ENCODE data around the gene SLC25A36. TPM values are rescaled to one million over a fixed set of nuclear protein-coding genes. Genes with fewer than 3 reads are reported as not detected.

Gene SLC25A36
- total and polyA plus RNA-seq, 4 donors, result 1.5 to 20.5 (median 5.4) TPM

DNA sequence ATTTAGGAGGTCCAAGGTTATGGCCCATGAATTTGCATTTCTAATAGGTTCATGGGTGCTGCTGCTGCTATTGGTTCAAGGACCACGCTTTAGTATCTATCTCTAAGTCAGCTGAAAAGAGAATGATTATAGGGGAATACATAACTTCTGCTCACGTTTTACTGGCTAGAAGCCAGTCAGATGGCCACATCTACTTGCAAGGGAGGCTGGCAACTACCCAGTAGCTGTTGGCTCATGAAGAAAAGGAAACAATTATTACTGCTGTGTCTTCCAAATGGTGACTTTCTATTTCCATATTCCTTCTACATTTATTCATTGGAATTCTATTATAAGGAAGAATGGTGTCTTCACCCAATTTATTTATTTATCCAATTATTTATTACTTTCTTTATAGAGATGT lies 54.2 kb downstream of the SLC25A36 start:
- Histone ChIP-seq H3K4me1 (ENCODE audit: control insufficient read depth in 4 of 4, insufficient read depth in 4 of 4, low read length in 3 of 4) (no peaks in the 10 kb centered on the region), H3K36me3 (ENCODE audit: control insufficient read depth in 4 of 4, insufficient read depth in 3 of 4, low read depth in 1 of 4, low read length in 3 of 4) (no peaks in the 10 kb centered on the region), H3K4me3 (ENCODE audit: low read depth in 1 of 3, low read length in 3 of 3) (no peak overlapping the region), H3K9me3 (ENCODE audit: control insufficient read depth in 4 of 4, low read length in 3 of 4) (no peaks in the 10 kb centered on the region), H3K27me3 (ENCODE audit: control insufficient read depth in 4 of 4, insufficient read depth in 4 of 4, low read length in 3 of 4) (peaks cover 0 to 2% (median under 1%) of the 10 kb centered on the region in 4 donors), H3K9ac (ENCODE audit: low read depth in 1 of 2, low read length in 2 of 2) (no peak overlapping the region), H3K27ac (ENCODE audit: low read depth in 1 of 2, low read length in 2 of 2) (no peak overlapping the region)
- DNase-seq (ENCODE audit: low spot score), result no peak
- 58% methylated on average over 2 of the region's 2 CpGs for WGBS
- TF ChIP-seq EGR1 (IDR thresholded peaks at IDR 0.05; ENCODE audit: low read depth in 2 of 2) (no peak), TAF1 (conservative IDR thresholded peaks at IDR 0.05) (no peak), JUND (IDR thresholded peaks at IDR 0.05) (no peak), HNF4G (IDR thresholded peaks at IDR 0.05) (no peak), RXRA (IDR thresholded peaks at IDR 0.05) (no peak), YY1 (IDR thresholded peaks at IDR 0.05) (no peak), FOXA2 (IDR thresholded peaks at IDR 0.05) (no peak), NR2F2 (IDR thresholded peaks at IDR 0.05) (no peak), GABPA (IDR thresholded peaks at IDR 0.05 in 1 of 2, conservative IDR thresholded peaks at IDR 0.05 in 1 of 2) (no peak)
- TF ChIP-seq, protein P1, sequence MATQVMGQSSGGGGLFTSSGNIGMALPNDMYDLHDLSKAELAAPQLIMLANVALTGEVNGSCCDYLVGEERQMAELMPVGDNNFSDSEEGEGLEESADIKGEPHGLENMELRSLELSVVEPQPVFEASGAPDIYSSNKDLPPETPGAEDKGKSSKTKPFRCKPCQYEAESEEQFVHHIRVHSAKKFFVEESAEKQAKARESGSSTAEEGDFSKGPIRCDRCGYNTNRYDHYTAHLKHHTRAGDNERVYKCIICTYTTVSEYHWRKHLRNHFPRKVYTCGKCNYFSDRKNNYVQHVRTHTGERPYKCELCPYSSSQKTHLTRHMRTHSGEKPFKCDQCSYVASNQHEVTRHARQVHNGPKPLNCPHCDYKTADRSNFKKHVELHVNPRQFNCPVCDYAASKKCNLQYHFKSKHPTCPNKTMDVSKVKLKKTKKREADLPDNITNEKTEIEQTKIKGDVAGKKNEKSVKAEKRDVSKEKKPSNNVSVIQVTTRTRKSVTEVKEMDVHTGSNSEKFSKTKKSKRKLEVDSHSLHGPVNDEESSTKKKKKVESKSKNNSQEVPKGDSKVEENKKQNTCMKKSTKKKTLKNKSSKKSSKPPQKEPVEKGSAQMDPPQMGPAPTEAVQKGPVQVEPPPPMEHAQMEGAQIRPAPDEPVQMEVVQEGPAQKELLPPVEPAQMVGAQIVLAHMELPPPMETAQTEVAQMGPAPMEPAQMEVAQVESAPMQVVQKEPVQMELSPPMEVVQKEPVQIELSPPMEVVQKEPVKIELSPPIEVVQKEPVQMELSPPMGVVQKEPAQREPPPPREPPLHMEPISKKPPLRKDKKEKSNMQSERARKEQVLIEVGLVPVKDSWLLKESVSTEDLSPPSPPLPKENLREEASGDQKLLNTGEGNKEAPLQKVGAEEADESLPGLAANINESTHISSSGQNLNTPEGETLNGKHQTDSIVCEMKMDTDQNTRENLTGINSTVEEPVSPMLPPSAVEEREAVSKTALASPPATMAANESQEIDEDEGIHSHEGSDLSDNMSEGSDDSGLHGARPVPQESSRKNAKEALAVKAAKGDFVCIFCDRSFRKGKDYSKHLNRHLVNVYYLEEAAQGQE (IDR thresholded peaks at IDR 0.05), result no peak
- TF ChIP-seq, protein P2, sequence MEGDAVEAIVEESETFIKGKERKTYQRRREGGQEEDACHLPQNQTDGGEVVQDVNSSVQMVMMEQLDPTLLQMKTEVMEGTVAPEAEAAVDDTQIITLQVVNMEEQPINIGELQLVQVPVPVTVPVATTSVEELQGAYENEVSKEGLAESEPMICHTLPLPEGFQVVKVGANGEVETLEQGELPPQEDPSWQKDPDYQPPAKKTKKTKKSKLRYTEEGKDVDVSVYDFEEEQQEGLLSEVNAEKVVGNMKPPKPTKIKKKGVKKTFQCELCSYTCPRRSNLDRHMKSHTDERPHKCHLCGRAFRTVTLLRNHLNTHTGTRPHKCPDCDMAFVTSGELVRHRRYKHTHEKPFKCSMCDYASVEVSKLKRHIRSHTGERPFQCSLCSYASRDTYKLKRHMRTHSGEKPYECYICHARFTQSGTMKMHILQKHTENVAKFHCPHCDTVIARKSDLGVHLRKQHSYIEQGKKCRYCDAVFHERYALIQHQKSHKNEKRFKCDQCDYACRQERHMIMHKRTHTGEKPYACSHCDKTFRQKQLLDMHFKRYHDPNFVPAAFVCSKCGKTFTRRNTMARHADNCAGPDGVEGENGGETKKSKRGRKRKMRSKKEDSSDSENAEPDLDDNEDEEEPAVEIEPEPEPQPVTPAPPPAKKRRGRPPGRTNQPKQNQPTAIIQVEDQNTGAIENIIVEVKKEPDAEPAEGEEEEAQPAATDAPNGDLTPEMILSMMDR (IDR thresholded peaks at IDR 0.05; ENCODE audit: low read depth, low read length, missing input control), result no peak
- TF ChIP-seq, protein P3, sequence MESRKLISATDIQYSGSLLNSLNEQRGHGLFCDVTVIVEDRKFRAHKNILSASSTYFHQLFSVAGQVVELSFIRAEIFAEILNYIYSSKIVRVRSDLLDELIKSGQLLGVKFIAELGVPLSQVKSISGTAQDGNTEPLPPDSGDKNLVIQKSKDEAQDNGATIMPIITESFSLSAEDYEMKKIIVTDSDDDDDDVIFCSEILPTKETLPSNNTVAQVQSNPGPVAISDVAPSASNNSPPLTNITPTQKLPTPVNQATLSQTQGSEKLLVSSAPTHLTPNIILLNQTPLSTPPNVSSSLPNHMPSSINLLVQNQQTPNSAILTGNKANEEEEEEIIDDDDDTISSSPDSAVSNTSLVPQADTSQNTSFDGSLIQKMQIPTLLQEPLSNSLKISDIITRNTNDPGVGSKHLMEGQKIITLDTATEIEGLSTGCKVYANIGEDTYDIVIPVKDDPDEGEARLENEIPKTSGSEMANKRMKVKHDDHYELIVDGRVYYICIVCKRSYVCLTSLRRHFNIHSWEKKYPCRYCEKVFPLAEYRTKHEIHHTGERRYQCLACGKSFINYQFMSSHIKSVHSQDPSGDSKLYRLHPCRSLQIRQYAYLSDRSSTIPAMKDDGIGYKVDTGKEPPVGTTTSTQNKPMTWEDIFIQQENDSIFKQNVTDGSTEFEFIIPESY (IDR thresholded peaks at IDR 0.05), result no peak

DNA sequence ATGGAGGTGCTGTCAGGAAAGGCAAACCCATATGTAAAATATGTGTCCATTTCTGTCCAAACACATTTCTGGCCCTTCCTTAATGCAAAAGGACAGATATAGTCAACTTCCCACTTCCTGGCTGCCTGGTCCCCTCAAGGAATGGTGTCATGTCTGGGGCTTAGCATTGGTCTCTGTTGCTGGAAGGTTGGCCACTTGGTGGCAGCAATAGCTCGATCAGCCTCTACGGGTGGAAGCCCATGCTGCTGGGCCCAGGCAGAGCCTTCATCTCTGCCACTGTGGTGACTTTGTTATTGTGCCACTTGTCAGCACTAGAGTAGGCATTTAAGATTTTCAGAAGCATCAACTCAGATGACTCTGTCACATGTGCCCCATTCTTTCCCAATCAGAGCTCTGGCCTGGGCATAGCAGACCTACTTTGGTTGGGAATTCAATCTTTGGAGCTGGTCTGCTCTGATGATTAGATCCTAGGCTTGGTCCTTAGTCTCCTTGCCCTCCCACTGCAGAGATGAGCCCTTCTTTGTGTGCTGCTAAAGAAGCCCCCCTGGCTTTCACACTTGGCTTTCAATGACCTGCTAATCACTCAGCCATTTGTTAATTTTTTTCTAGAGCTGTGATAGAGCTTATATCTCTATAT lies 58.5 kb downstream of the SLC25A36 start:
- H3K36me3 ChIP-seq (ENCODE audit: control insufficient read depth in 4 of 4, insufficient read depth in 3 of 4, low read depth in 1 of 4, low read length in 3 of 4), result no peaks in the 10 kb centered on the region
- H3K9me3 ChIP-seq (ENCODE audit: control insufficient read depth in 4 of 4, low read length in 3 of 4), result no peaks in the 10 kb centered on the region
- TF ChIP-seq, protein P2 (IDR thresholded peaks at IDR 0.05; ENCODE audit: low read depth, low read length, missing input control), result peak; percentile 60
- no peak for TF ChIP-seq NR2F2 (IDR thresholded peaks at IDR 0.05)
- no peak for TF ChIP-seq HNF4A (conservative IDR thresholded peaks at IDR 0.05)
- TF ChIP-seq, protein P4, sequence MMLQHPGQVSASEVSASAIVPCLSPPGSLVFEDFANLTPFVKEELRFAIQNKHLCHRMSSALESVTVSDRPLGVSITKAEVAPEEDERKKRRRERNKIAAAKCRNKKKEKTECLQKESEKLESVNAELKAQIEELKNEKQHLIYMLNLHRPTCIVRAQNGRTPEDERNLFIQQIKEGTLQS (IDR thresholded peaks at IDR 0.05), result no peak
- TF ChIP-seq, protein P1 (IDR thresholded peaks at IDR 0.05), result no peak
- no peak for TF ChIP-seq GABPA (IDR thresholded peaks at IDR 0.05 in 1 of 2, conservative IDR thresholded peaks at IDR 0.05 in 1 of 2)
- no peak for TF ChIP-seq TAF1 (conservative IDR thresholded peaks at IDR 0.05)
- TF ChIP-seq SP1 (IDR thresholded peaks at IDR 0.05), result no peak
- TF ChIP-seq RAD21 (IDR thresholded peaks at IDR 0.05), result peak; percentile 82 to 89
- TF ChIP-seq FOXA1 (IDR thresholded peaks at IDR 0.05), result no peak
- no peak for TF ChIP-seq EGR1 (IDR thresholded peaks at IDR 0.05; ENCODE audit: low read depth in 2 of 2)
- 17% methylated on average over 2 of the region's 2 CpGs for WGBS
- no peak overlapping the region for H3K27ac ChIP-seq (ENCODE audit: low read depth in 1 of 2, low read length in 2 of 2)
- peaks cover 0 to 6% (median 1%) of the 10 kb centered on the region in 4 donors for H3K27me3 ChIP-seq (ENCODE audit: control insufficient read depth in 4 of 4, insufficient read depth in 4 of 4, low read length in 3 of 4)
- H3K4me1 ChIP-seq (ENCODE audit: control insufficient read depth in 4 of 4, insufficient read depth in 4 of 4, low read length in 3 of 4), result no peaks in the 10 kb centered on the region
- DNase-seq (ENCODE audit: low spot score), result peak; percentile 40
- no peak overlapping the region for H3K4me3 ChIP-seq (ENCODE audit: low read depth in 1 of 3, low read length in 3 of 3)
- no peak overlapping the region for H3K9ac ChIP-seq (ENCODE audit: low read depth in 1 of 2, low read length in 2 of 2)
